Tibial artery (tissue), 4 donors: ENCODE results near the gene MED16.

Experiments
- DNase-seq, 2 donors: peaks; one replicate each; pipeline ENCODE4 v3.0.0-alpha.2; 2019
- H3K27ac ChIP-seq, 2 donors: fragments of 200-600 bp; sonication (generic) in 1 of 2; 1 replicate in 1 of 2; 2 replicates in 1 of 2; pipeline ENCODE4 v1.5.1; 2018 to 2019; ENCODE audit warnings: mild to moderate bottlenecking in 1 of 2
- H3K27me3 ChIP-seq, 2 donors: fragments of 200-600 bp; sonication (generic) in 1 of 2; one replicate each; pipeline versions ENCODE4 v1.5.1 to v1.6.0; 2016 to 2019
- H3K36me3 ChIP-seq, 3 donors: fragments of 200-600 bp; sonication (generic) in 2 of 3; one replicate each; pipeline ENCODE4 v1.5.1; 2016 to 2019; ENCODE audit warnings: mild to moderate bottlenecking in 2 of 3
- H3K4me1 ChIP-seq, 4 donors: fragments of 200-600 bp; sonication (generic) in 2 of 4; 1 replicate in 3 of 4; 2 replicates in 1 of 4; pipeline ENCODE4 v1.5.1; 2016 to 2019
- H3K4me3 ChIP-seq, 2 donors: fragments of 200-600 bp; sonication (generic) in 1 of 2; 1 replicate in 1 of 2; 2 replicates in 1 of 2; pipeline ENCODE4 v1.5.1; 2018 to 2019; ENCODE audit warnings: mild to moderate bottlenecking in 2 of 2
- H3K9me3 ChIP-seq, 3 donors: fragments of 200-600 bp; sonication (generic) in 1 of 3; one replicate each; pipeline ENCODE4 v1.5.1; 2016 to 2019
- CTCF ChIP-seq, 2 experiments: fragments of 200-600 bp in 1 of 2; fragments of 450-650 bp in 1 of 2; IDR thresholded peaks; one replicate each; pipeline ENCODE4 v1.5.1; 2017 to 2019; ENCODE audit warnings: antibody characterized with exemption in 2 of 2, mild to moderate bottlenecking in 1 of 2, moderate library complexity in 1 of 2
- intact Hi-C: fragments of 100-400 bp; cut with DNase I; formaldehyde crosslinking; loops from one replicate; pipeline ENCODE4 v1.15.0; 2023; ENCODE audit warnings: low total_unique reads

The MED16 gene

DNA sequence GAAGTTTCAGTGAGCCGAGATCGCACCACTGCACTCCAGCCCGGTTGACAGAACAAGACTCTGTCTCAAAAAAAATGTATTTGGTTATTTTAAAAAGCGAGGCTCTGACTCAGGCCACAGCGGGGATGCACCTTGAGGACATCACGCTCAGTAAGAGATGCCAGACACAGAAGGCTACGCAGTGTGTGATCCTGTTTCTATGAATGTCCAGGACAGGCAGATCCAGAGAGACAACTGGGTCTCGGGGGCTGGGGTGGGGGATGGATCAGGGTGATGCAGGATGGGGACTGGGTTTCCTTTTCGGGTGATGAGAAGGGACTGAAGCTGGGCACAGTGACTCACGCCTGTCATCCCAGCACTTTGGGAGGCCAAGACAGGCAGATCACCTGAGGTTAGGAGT is 5.4 kb downstream of the MED16 start:
- H3K9me3 ChIP-seq: no peaks in the 10 kb centered on the region
- intact Hi-C loops: no loop called here
- peaks cover 33 to 86% (median 72%) of the 10 kb centered on the region in 3 donors for H3K36me3 ChIP-seq

GRCh38 chr19:887072-887471 is 5.9 kb downstream of the MED16 start:
- peaks cover 35 to 91% (median 78%) of the 10 kb centered on the region in 3 donors for H3K36me3 ChIP-seq
- TF ChIP-seq CTCF (IDR thresholded peaks at IDR 0.05): no peak
- no peak for DNase-seq
- H3K9me3 ChIP-seq: no peaks in the 10 kb centered on the region
- H3K4me3 ChIP-seq: no peak overlapping the region
- peaks cover 0 to 14% (median 5%) of the 10 kb centered on the region in 4 donors for H3K4me1 ChIP-seq
- no peaks in the 10 kb centered on the region for H3K27me3 ChIP-seq
- intact Hi-C loops: no loop called here
- H3K27ac ChIP-seq: no peak overlapping the region

More for the DNA sequence above, 5.4 kb downstream of the MED16 start:
- Histone ChIP-seq H3K27me3 (no peaks in the 10 kb centered on the region), H3K27ac (no peak overlapping the region), H3K4me3 (no peak overlapping the region), H3K4me1 (peaks cover 0 to 19% (median 8%) of the 10 kb centered on the region in 4 donors)
- TF ChIP-seq CTCF (IDR thresholded peaks at IDR 0.05): no peak
- no peak for DNase-seq

- peaks cover 0 to 1% (median 0%) of the 10 kb centered on the region in 4 donors for H3K4me1 ChIP-seq
- no peak overlapping the region for H3K4me3 ChIP-seq
- H3K36me3 ChIP-seq: peaks cover 49 to 100% (median 90%) of the 10 kb centered on the region in 3 donors
- intact Hi-C loops: no loop called here
- no peaks in the 10 kb centered on the region for H3K9me3 ChIP-seq
- H3K27ac ChIP-seq: no peak overlapping the region
- H3K27me3 ChIP-seq: no peaks in the 10 kb centered on the region
- TF ChIP-seq CTCF (IDR thresholded peaks at IDR 0.05): no peak
- DNase-seq: no peak
Measured at GRCh38 chr19:885536-886224, 7.3 kb downstream of the MED16 start.

GRCh38 chr19:884420-885211 is 8.4 kb downstream of the MED16 start:
- H3K27ac ChIP-seq: no peak overlapping the region
- H3K4me1 ChIP-seq: no peaks in the 10 kb centered on the region
- H3K4me3 ChIP-seq: no peak overlapping the region
- TF ChIP-seq CTCF (IDR thresholded peaks at IDR 0.05): no peak
- DNase-seq: no peak
- intact Hi-C loops: no loop called here
- no peaks in the 10 kb centered on the region for H3K27me3 ChIP-seq
- H3K36me3 ChIP-seq: peaks cover 59 to 100% (median 95%) of the 10 kb centered on the region in 3 donors
- no peaks in the 10 kb centered on the region for H3K9me3 ChIP-seq

DNA sequence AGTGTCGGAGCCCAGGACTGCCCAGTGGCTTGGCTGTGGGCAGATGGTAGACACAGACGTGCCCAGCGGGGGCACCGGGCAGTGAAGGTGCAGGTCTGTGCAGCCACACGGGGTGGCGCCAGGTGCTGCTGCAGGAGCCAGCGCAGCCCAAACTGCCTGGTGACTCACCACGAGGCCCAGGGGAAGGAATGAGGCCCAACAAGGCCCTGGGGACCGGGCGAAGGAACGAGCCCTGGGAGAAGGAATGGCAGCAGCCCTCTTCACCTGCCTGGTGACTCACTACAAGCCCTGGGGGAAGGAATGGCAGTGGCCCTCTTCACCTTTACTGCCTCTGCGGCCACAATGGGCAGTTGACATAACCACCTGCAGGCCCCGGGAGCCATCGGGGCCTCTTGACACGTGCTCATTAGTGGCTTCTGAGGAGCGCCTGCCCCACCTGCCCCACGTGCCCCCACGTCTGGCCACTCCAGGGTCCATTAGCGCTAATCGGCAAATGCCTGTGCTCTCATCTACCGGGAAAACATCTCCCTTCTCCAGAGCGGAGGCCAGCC is 9.3 kb downstream of the MED16 start:
- intact Hi-C loops: no loop called here
- H3K4me3 ChIP-seq: no peak overlapping the region
- DNase-seq: no peak
- no peaks in the 10 kb centered on the region for H3K9me3 ChIP-seq
- H3K36me3 ChIP-seq: peaks cover 59 to 100% (median 95%) of the 10 kb centered on the region in 3 donors
- H3K27ac ChIP-seq: no peak overlapping the region
- no peak for TF ChIP-seq CTCF (IDR thresholded peaks at IDR 0.05)
- H3K27me3 ChIP-seq: no peaks in the 10 kb centered on the region
- no peaks in the 10 kb centered on the region for H3K4me1 ChIP-seq
